Measurements from ENCODE around the gene SELENOO. TPM values are rescaled to one million over a fixed set of nuclear protein-coding genes. Genes with fewer than 3 reads are reported as not detected.

SELENOO gene
- total RNA-seq, 2 donors from 2014 or later, result 22.5 to 23.4 TPM

- peaks cover 6 to 18% of the 10 kb centered on the region in 2 donors for H3K36me3 Mint-ChIP-seq
- peak overlapping the region; percentile 97 for H3K27ac Mint-ChIP-seq
- DNase-seq (ENCODE audit: low spot score in 2 of 2) (no peak), ATAC-seq (peak; percentile 63 to 73)
- no peaks in the 10 kb centered on the region for H3K9me3 Mint-ChIP-seq
Measured at GRCh38 chr22:50190941-50191741, 9.7 kb upstream of the SELENOO start.

GRCh38 chr22:50192436-50193204 is 8.2 kb upstream of the SELENOO start:
- Mint-ChIP-seq H3K9me3 (no peaks in the 10 kb centered on the region), H3K27ac (peak overlapping the region; percentile 90 to 97), H3K36me3 (peaks cover 0 to 13% of the 10 kb centered on the region in 2 donors)
- no peak for ATAC-seq
- no peak for DNase-seq (ENCODE audit: low spot score in 2 of 2)

- DNase-seq (ENCODE audit: low spot score in 2 of 2) (no peak), ATAC-seq (no peak)
- no peak overlapping the region for H3K27ac Mint-ChIP-seq
- H3K36me3 Mint-ChIP-seq, result peaks cover 0 to 13% of the 10 kb centered on the region in 2 donors
- no peaks in the 10 kb centered on the region for H3K9me3 Mint-ChIP-seq
Measured at GRCh38 chr22:50193621-50194020, 7.2 kb upstream of the SELENOO start.

- Mint-ChIP-seq H3K36me3 (peaks cover 0 to 13% of the 10 kb centered on the region in 2 donors), H3K27ac (no peak overlapping the region), H3K9me3 (no peaks in the 10 kb centered on the region)
- ATAC-seq (no peak), DNase-seq (ENCODE audit: low spot score in 2 of 2) (no peak)
Measured at GRCh38 chr22:50194037-50194805, 6.6 kb upstream of the SELENOO start.

GRCh38 chr22:50196256-50196655 is 4.6 kb upstream of the SELENOO start:
- Mint-ChIP-seq H3K36me3 (peaks cover 0 to 11% of the 10 kb centered on the region in 2 donors), H3K9me3 (no peaks in the 10 kb centered on the region), H3K27ac (no peak overlapping the region)
- ATAC-seq (no peak), DNase-seq (ENCODE audit: low spot score in 2 of 2) (no peak)

GRCh38 chr22:50197000-50197800 is 3.6 kb upstream of the SELENOO start:
- no peak overlapping the region for H3K27ac Mint-ChIP-seq
- ATAC-seq (no peak), DNase-seq (ENCODE audit: low spot score in 2 of 2) (no peak)
- no peaks in the 10 kb centered on the region for H3K9me3 Mint-ChIP-seq
- H3K36me3 Mint-ChIP-seq, result peaks cover 0 to 3% of the 10 kb centered on the region in 2 donors

GRCh38 chr22:50197856-50198623 is 2.8 kb upstream of the SELENOO start:
- Mint-ChIP-seq H3K27ac (no peak overlapping the region), H3K9me3 (no peaks in the 10 kb centered on the region), H3K36me3 (no peaks in the 10 kb centered on the region)
- DNase-seq (ENCODE audit: low spot score in 2 of 2) (no peak), ATAC-seq (no peak)

GRCh38 chr22:50198624-50199017 is 2.2 kb upstream of the SELENOO start:
- H3K36me3 Mint-ChIP-seq, result no peaks in the 10 kb centered on the region
- H3K9me3 Mint-ChIP-seq, result no peaks in the 10 kb centered on the region
- H3K27ac Mint-ChIP-seq, result no peak overlapping the region
- ATAC-seq, result no peak
- no peak for DNase-seq (ENCODE audit: low spot score in 2 of 2)

- ATAC-seq (no peak), DNase-seq (ENCODE audit: low spot score in 2 of 2) (no peak)
- H3K9me3 Mint-ChIP-seq, result no peaks in the 10 kb centered on the region
- H3K36me3 Mint-ChIP-seq, result no peaks in the 10 kb centered on the region
- peak overlapping the region in 1 of 2 donors; percentile 44 for H3K27ac Mint-ChIP-seq
Measured at GRCh38 chr22:50199251-50199721, 1.5 kb upstream of the SELENOO start.

GRCh38 chr22:50199829-50200460 is 866 bp upstream of the SELENOO start:
- no peaks in the 10 kb centered on the region for H3K9me3 Mint-ChIP-seq
- DNase-seq (ENCODE audit: low spot score in 2 of 2) (no peak), ATAC-seq (peak in 1 of 2 donors; percentile 2)
- peak overlapping the region in 1 of 2 donors; percentile 44 for H3K27ac Mint-ChIP-seq
- H3K36me3 Mint-ChIP-seq, result no peaks in the 10 kb centered on the region

GRCh38 chr22:50201191-50202129 is 649 bp downstream of the SELENOO start:
- DNase-seq (ENCODE audit: low spot score in 2 of 2), result no peak
- peak; percentile 33 to 34 for ATAC-seq
- Mint-ChIP-seq H3K9me3 (no peaks in the 10 kb centered on the region), H3K27ac (peak overlapping the region; percentile 70 to 82), H3K36me3 (no peaks in the 10 kb centered on the region)

GRCh38 chr22:50202130-50202666 is 1.4 kb downstream of the SELENOO start:
- Mint-ChIP-seq H3K36me3 (no peaks in the 10 kb centered on the region), H3K27ac (peak overlapping the region; percentile 70 to 82)

GRCh38 chr22:50203288-50203687 is 2.5 kb downstream of the SELENOO start:
- Mint-ChIP-seq H3K36me3 (no peaks in the 10 kb centered on the region), H3K9me3 (no peaks in the 10 kb centered on the region), H3K27ac (no peak overlapping the region)
- ATAC-seq, result no peak
- DNase-seq (ENCODE audit: low spot score in 2 of 2), result no peak

More at GRCh38 chr22:50202130-50202666, 1.4 kb downstream of the SELENOO start:
- no peak for DNase-seq (ENCODE audit: low spot score in 2 of 2)
- no peaks in the 10 kb centered on the region for H3K9me3 Mint-ChIP-seq
- no peak for ATAC-seq

- Mint-ChIP-seq H3K27ac (peak overlapping the region; percentile 6 to 40), H3K36me3 (no peaks in the 10 kb centered on the region), H3K9me3 (no peaks in the 10 kb centered on the region)
- no peak for ATAC-seq
- DNase-seq (ENCODE audit: low spot score in 2 of 2), result no peak
Measured at GRCh38 chr22:50204571-50204970, 3.8 kb downstream of the SELENOO start.

Data from activated naive CD4-positive, alpha-beta T cell treated with anti-CD3 and anti-CD28 coated beads, Interleukin-2, amount 50 U/mL, for 72 hours (primary cell).